GM10266 (cell line): Measurements from ENCODE around the gene RELL1.
A peak's percentile ranks its signal among the peaks of the same experiment; 100 is the strongest.

Experiments
- DNase-seq: peaks from one replicate; pipeline ENCODE4 v3.0.0; 2012; ENCODE audit errors: extremely low spot score
- CTCF ChIP-seq: IDR thresholded peaks from 2 replicates; pipeline ENCODE4 v1.5.1; 2012; ENCODE audit warnings: mild to moderate bottlenecking, low read depth; ENCODE audit not compliant: control insufficient read depth, insufficient read depth; ENCODE audit errors: missing control alignments

Gene RELL1

GRCh38 chr4:37717576-37717975 lies 31.4 kb upstream of the RELL1 start:
- TF ChIP-seq CTCF: no peak
- DNase-seq: no peak

GRCh38 chr4:37715889-37716402 lies 29.8 kb upstream of the RELL1 start:
- TF ChIP-seq CTCF: no peak
- DNase-seq: peak; percentile 33

GRCh38 chr4:37710491-37710890 lies 24.3 kb upstream of the RELL1 start:
- no peak for TF ChIP-seq CTCF
- DNase-seq: no peak

- TF ChIP-seq CTCF: no peak
- no peak for DNase-seq
Observed at GRCh38 chr4:37706032-37706431, 19.9 kb upstream of the RELL1 start.

- no peak for DNase-seq
- TF ChIP-seq CTCF: no peak
Observed at GRCh38 chr4:37705571-37705970, 19.4 kb upstream of the RELL1 start.

GRCh38 chr4:37699868-37700481 lies 13.8 kb upstream of the RELL1 start:
- no peak for TF ChIP-seq CTCF
- no peak for DNase-seq

GRCh38 chr4:37697566-37697965 lies 11.4 kb upstream of the RELL1 start:
- DNase-seq: no peak

More at GRCh38 chr4:37697566-37697965, 11.4 kb upstream of the RELL1 start:
- no peak for TF ChIP-seq CTCF
